Hypothalamus (tissue), 51 donors: Measurements from ENCODE around the gene SRGAP3.
A peak's percentile ranks its signal among the peaks of the same experiment; 100 is the strongest.

Experiments
- DNase-seq, 51 donors: peaks; one replicate each; lab custom pipeline; 2025; lab: John Stamatoyannopoulos, UW

The SRGAP3 gene

DNA sequence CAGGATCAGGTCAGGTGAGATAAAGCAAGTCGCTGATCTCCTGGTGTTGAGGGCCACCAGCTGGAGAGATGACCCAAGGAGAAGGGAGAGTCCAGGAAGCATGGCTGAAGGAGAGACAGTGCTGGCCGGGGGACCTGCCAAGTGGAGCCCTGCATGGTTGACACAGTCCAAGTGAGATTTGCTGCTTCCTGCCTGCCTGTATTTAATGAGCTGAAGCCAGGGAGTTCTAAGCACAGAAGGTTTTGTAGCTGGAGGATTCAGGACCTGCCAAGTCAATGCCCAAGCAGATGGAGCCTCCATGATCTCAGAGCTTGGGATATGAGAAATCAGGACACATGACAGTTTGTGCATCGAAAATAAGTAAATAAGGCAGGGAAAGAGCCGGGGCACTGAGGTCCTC is 125.6 kb downstream of the SRGAP3 start:
- DNase-seq: no peak

DNA sequence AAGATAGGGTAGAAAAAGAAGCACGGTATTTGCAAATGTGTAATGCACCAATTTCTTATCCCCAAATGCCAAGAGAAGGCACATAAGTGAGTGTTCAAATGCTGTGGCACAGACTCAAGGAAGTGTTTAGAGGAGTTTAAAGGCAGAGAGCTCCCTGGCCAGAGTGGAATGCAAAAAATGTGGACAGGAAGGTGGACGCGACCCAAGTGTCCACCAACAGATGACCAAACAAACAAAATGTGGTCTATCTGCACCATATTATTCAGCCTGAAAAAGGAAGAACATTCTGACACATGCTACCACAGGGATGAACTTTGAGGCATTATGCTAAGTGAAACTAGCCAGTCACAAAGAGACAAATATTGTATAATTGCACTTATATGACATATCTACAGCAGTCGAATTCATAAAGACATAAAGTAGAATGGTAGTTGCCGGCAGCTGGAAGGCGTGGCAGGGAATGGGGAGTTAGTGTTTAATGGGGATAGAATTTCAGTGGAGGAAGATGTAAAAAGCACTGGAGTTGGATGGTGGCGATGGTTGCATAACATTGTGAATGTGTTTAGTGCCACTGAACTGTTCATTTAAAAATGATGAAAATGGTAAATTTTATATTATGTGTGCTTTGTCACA is 126.6 kb downstream of the SRGAP3 start:
- DNase-seq: no peak

DNA sequence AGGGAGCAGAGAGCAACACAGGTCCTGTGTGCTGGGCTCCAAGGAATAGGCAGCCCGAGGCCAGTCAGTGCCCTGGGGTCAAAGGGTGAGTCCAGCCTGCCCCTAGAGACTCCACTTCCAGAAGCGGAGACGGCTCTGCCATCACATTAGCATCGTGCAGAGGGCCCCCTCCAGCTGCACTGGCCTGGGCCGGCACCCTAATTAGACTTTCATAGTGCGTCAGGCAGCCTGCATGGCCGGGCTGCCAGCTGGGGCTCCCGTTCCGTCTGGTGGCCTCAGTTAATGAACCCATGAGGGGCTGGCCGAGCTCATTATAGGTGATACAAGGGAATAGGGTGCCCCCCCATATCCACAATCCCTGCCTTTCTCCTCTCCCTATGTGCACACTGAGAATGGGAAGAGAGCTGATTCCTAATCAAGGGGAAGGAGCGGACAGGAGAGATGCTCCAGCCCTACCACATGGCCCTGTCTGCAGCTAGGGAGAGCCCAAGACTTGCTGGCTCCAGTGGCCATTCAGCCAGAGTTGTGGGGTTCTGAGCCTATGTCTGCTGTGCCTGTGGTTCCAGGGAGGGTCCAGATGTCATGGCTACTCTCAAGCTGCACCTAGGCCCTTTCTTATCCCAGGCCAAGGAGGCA is 128.0 kb downstream of the SRGAP3 start:
- DNase-seq: peak in 18 of 51 donors; percentile 17 to 57 (median 38)

DNA sequence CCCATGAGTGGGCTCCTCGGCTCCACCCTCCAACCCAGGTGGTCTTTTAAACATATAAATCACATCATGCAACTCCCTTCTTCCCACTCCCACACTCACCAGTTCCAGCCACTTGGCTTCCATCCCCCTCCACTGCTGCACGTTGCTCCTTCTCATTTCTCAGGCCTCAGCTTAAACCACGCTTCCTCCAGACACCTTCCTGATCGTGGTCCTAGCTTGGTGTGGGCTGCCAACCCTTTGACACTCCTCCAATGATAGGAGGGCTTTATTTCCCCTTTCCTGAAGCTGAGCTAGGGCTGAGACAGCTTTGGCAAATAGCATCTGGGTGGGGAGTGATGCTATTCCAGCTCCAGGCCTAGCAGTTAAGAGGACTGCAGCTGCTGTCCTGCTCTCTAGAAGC is 130.1 kb downstream of the SRGAP3 start:
- no peak for DNase-seq

DNA sequence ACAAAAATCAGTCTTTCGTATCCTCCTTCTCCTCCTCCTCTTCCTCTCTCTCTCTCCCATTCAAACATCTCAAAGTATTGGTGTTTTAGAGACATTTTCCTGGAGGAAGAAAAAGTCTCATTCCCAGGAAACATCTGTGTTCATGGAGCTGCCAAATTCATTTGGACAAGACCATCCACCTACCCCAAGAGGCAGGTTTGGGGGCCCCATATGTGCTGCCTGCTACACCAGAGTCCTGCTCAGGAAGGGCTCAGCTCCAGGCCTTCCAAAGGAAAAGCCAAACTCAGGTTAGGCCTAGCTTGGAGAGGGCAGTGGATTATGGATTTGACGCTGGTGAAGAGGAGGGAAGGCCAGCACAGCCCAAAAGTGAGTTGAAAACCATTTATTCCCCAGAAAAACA is 131.2 kb downstream of the SRGAP3 start:
- DNase-seq: no peak

DNA sequence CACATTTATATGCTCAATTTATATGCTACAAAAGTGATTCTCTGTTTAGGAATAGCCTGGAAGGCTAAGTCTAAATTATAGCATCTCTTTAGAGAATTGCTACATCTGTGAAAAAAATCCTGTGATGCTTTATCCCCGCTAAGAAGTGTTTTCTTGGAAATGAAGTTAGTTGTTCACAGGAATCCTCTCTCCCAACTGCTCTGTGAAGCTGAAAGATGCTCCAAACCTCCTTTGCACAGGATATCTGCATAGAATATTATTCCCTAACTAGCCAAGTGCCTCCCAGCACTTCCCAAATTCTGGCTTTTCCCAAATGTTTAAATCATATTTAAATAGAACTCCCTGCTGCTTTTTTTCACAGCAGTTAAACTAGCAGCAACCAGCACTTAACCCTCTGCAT is 132.2 kb downstream of the SRGAP3 start:
- DNase-seq: no peak

DNA sequence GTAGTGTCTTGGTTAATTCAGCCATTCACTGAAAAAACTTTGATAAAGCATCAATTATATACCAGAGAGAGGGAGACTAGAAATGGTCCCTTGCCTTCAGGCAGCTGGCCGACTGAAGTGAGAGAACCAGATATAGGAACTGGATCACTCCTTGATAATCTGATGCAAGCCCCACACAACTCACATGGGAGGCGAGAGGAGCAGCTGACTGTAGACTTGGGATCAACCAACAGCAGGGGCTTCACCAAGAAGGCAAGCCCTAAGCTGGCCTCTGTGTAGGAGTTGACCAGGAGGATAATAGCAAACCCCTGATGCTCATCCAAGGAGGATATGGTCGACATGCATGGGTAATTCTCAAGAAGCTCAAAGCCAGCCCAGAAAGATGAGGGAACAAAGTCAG is 133.1 kb downstream of the SRGAP3 start:
- no peak for DNase-seq

DNA sequence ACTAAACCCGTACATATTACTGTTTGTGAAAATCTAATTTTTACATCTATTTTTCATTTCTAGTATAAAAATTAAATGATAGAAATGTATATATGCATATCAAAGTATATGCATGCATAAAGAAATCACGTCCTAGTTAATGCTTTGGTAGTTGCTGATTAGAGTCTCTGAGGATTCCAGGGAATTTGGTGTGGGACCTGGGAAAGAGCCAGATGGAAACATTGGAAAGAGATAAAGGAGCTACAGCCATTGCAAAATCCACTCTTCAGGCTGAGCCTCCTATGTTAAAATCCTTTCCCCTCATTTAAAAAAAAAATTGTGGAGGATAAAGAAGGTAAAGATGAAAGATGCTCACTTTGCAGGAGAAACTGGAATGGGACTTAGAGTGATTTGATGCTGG is 134.1 kb downstream of the SRGAP3 start:
- no peak for DNase-seq

DNA sequence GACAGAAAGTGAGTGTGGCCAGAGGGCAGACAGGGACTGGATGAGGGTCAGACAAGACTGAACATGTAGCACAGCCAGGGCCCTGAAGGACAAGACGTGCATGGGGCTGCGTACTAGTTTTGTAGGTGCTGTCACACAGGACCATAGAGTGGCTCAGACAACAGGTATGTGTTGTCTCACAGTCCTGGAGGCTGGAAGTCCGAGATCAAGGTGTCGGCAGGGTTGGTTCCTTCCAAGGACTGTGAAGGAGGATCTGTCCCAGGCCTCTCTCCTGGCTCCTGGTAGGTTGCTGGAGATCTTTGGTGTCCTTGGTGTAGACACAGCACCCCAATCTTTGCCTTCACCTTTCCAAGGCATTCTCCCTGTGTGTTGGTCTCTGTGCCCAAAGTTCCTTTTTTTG is 136.4 kb downstream of the SRGAP3 start:
- DNase-seq: no peak

DNA sequence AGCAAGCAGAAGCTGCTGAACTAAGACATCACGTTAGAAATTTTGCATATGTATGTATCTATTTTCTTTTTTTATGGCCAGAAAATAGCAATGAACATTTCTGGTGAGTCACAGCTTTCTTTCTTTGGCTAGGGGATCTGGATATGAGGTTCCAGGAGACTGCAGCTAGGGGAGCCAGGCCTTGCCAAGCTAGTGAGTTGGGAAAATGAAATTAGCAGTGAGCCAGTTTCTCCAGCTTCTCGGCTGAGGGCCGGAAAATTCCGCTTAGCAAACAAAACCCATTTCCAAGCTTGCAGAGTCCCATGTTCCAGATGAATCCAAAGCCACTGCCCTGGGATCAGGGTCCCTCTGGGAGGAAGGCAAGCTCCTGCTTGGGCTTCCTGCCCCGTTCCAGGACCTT is 137.6 kb downstream of the SRGAP3 start:
- peak in 21 of 51 donors; percentile 23 to 67 (median 47) for DNase-seq

DNA sequence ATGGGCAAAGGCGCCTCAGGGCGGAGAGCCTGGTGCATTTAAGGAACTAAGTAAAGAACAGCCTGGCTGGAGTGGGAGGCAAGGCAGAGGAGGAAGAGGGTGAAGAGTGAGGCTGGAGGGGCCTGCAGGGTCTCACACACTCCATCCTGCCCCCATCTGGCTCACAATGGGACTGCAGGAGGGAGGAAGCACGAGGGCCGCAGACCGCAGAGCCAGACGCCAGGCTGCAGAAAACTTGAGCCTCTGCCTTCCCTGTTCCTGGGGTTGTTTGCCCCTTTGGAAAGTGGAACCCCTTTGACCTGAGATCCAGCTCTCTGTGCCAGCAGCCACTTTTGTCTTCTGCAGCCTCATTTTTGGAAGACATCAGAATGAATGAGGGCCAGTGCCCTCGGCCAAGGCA is 138.0 kb downstream of the SRGAP3 start:
- DNase-seq: peak in 4 of 51 donors; percentile 29 to 56 (median 42)

DNA sequence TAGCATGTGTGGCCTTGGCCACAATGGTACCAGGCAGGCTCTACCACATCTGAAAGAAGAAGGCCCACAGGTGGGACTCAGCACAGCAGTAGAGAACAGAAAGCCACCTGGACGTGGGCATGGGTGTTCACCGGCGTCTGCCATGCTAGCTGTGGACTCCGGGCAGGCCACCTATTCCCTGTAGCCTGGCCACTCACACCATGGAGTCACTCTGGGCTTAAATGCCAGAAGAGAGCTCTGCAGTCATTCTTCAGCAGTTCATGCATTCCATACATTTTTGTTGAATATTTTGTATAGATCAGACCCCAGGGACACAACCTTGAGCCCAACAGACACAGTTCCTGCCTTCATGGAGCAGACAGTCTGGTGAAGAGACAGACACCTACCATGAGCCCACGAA is 138.6 kb downstream of the SRGAP3 start:
- DNase-seq: no peak

DNA sequence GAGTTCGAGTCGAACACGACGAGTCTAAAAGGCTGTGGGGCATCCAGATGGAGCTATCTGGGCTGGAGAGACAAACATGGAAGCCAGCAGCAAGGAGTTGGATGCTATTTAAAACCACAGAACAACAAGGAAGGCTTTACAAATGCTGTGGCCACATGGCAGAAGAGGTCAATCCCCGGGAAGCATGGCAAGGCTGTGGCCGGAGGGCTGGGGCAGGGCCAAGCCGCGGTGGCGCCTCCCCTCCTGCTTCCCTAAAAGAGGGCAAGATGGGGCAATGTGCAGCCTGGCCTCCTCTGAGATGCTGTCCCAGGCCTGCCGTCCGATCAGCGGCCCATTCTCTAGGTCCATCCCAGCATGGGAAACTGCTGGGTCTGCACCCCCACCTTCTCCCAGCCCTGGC is 139.1 kb downstream of the SRGAP3 start:
- no peak for DNase-seq

DNA sequence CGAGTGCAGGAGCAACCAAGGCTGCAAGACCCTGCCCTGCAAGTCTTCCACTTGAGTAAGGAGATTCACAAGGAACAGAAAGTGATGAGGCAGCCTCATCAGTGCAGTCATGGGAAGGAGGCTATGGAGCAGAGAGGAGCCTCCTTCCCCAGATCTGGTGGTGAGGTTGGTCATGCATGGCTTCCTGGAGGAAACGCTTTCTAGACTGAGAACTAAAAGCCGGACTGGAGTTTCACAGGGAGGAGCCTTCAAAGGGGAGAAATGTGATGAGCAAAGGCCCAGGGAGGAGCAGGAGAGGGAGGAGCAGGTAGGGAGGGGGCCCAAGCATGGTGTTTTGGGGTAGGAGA is 139.9 kb downstream of the SRGAP3 start:
- peak in 1 of 51 donors; percentile 22 for DNase-seq

DNA sequence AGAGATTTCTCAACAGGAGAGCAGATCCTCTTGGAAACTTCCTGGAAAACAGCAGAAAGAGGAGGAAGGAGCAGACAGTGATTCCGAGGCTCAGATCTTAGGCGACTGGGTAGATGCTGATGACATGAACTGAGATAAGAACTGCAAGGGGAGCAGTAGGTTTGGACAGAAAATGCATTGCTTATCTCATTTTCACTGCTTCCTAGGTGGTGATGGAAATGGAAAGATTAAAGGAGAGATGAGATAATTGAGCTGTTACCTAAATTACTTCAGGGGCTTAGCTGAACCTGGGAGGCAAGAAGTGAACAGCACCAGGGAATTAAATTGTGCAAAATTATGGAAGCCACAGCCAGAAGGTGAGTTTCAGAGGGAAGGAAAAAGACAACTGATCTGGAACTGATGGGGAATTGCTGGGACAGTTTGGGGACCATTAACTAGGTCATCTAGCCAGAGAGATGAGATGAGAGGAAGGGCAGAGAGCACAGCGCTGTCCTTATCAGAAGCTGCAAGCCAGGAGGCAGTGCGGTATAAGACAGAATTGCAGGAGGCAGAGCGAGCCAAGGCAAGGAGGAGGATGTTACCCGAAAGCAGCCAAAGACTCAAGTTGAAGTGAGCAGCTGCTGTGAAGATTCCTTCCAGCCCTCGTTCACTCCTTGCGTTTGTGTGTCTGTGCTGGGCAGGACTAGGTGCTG is 140.4 kb downstream of the SRGAP3 start:
- no peak for DNase-seq

DNA sequence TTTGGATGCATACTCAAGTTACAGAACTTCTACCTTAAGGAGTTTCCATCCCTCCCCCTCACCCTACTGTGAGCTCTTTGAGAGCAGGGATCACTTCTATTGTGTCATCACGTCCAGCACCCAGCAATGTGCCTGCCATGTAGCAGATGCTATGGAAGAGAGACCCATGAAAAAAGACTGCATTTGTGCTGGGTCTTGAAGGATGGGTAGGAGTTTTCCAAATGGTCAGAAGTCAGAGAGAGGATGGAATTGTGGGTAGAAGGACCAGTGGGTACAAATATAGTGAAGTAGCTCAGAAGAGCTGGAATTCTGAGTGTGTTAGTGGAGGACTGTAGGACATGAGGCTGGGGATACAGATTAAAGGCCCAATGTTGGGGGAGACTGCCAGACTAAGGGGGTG is 141.7 kb downstream of the SRGAP3 start:
- no peak for DNase-seq

DNA sequence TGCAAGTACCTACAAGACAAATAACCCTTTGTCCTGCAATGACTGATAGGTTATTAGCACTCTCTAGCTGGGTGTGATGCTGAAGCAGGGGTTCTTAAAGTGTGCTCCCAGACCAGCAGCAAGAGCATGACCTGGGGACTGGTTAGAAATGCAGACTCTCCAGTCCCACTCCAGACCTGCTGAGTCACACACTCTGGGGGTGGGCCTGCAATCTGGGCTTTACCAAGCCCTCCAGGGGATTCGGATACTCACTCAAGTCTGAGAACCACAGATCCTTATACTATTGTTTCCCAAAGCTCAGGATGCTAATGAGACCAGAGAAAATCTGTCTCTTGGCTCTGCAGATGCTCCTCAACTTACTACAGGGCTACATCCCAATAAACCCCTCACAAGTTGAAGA is 144.0 kb downstream of the SRGAP3 start:
- DNase-seq: no peak

DNA sequence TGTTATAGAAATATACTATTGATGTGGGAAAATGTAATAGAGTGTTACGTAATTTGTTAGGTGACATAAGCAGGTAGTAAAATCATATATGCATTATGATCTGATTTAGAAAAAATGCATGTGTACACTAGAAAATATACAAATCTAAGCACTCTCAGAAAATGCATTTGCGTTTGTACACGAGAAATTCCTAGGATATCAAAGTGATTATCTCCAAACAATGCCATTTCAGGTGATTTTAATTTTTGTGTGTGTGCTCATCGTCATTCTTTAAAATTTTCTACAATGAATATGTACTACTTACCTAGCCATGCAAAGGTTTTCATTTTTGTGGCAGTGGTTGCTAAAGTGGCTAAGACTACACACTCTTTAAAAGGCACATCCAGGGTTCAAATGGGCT is 145.3 kb downstream of the SRGAP3 start:
- DNase-seq: no peak

DNA sequence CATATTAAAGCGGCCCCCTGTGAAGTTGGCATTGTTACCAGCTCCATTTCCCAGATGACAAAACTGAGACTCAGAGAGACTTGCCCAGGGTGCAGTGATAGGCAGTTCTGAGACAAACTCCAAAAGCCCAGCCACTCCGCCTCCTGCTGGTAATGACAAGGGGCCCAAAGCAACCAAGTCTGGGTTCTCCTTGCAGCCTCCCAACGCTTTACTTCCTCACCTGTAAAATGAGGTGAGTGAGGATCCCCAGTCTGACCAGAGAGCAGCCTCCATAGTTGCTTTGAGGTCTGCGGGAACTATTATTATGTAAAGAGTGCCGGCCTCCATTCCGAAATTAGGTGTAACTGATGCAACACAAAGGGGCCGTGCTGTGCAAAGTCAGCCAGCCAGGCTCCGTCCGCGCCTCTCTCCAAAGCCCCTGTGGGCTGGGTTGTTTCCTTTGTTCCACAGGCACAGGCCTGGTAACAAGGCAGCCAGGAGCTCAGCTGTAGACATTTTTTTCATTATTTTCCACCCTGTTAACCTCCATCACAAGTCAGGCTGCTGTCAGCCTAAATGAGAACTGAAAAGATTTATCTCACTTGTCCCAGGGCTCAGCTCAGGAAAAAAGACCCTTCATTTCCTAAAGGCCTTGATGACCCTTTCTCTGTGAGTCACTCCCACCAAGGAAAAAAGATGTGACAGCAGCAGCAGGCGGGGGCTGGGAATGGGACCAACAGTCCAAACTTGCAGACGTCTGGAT is 147.0 kb downstream of the SRGAP3 start:
- no peak for DNase-seq

DNA sequence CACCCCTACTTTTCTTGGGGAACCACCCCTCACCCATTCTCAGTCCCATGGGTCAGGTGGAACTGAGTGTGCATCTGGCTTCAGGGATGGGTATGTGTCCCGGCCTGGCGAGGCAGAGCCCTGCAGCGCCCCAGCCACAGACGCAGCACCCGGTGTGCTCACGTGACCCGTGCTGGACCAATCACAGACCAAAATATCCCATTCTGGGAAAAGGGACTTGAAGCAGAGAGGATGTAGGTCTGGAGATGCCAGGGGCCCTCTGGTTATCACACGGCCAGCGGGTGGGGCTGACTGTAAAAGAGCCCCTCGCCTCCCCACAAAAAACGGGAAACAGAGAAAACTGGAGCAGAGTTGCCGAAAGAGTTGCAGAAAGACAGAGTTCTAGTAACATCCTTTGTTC is 148.2 kb downstream of the SRGAP3 start:
- DNase-seq: peak in 28 of 51 donors; percentile 16 to 75 (median 49)

DNA sequence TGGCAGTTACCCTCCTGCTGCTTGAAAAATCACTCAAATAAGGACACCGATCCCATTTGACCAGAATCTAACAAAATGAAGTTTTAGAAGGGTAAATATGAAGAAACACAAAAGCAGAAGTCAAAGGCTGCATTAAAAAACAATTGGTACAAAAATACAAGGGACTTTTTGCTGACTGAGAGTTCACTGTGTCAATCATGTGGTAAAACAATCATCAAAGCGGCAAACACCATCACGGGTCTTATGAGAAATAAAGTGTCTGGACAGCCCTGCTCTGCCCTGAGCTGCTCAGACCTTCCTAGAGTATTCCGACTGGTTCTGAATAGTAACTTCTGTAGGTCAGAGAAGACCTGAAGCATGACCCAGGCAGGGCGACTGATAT is 148.9 kb downstream of the SRGAP3 start:
- peak in 1 of 51 donors; percentile 35 for DNase-seq
